ENCODE results near the gene METTL13.

Gene METTL13

DNA sequence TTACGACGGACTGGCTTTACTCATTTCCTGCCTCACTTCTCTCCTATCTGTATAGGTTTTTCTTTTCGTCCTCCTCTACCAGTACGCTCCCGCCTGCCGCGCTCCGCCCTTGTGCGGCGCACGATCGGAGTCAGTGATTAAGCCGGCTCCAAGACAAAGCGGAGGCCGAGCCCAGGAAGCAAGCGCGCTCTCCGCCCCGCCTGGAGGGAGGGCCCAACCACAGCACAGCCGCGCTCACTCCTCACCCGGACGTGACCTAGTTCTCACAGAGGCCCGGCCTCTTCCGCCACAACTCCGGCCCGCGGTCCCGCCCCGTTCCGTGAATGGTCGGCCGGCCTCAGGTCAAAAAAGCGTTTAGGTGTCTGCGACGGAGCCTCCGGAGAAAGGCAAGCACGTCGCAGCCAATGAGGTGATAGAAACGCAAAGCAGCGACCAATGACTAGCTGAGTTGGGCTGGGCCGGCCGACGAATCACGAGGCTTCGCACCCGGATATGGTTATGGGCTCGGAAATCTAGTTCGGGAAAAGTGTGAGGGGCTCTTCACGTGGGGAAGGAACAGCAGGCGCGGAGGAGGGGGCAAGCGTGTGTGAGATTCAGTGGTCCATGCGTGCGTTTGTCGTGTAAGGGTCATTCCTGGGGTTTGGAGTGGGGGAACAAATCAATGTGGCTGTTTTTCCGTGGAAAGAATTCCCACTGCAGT is at the start of gene METTL13:
Gene METTL13 (plus strand): TSS at position 485 of the 700 bp plus-strand sequence. CDS start 308 bp downstream, outside the sequence.
- DNase-seq = peak; percentile 98

DNA sequence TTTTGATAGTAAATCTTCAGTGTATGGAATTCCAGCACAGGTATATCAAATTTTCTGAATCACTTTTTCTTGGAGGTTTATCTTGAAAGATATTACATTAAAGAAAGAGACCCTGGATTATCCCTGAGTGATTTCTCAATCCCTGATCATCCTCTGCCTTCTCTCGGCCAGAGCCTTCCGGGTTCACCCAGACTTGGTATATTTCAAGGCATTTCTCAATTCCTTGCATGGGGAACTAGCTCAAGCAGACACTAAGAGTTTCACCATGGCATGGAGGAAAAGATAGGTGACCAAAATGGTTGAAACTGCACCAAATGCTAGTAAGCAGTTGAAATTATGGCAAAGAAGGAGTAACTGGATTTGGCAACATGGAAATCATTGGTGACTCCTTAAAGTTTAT is 45.3 kb upstream of the METTL13 start:
- no peak for DNase-seq

DNA sequence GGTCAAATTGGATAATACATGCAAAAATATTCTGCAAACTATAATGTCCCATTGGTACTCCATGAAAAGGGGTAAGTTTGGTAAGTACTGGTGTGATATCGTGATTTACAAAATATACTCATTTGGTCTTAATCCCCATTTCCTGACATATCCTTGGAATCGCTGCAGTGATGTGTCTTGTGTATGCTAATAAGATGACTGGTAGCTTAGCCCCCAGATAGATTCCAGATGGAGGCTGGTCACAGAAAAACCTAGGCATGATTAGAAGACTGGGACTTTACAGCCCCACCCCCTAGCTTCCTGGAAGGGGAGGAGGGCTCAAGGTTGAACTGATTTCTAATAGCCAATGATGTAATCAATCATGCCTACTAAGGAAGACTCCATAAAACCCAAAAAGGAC is 42.5 kb upstream of the METTL13 start:
- DNase-seq = no peak

DNA sequence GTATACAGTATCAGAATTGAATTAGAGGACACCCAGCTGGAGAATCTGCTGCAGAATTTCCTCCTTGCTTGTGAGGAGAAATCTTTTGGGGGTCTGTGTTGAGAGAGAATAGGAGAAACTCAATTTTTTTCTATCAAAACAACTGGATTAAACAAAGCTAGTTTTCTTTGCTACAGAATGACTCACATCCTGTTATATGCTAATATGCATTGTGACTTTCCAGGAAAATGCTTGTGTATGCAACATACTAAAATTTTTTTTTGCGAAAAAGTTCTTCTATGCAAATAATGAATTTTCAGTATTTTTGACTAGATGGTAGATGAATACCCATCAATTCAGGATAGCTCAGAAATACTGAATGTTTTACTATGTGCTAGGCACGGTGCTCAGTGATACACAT is 41.8 kb upstream of the METTL13 start:
- no peak for DNase-seq

GRCh38 chr1:171740356-171740863 is 41.0 kb upstream of the METTL13 start:
- no peak for DNase-seq

DNA sequence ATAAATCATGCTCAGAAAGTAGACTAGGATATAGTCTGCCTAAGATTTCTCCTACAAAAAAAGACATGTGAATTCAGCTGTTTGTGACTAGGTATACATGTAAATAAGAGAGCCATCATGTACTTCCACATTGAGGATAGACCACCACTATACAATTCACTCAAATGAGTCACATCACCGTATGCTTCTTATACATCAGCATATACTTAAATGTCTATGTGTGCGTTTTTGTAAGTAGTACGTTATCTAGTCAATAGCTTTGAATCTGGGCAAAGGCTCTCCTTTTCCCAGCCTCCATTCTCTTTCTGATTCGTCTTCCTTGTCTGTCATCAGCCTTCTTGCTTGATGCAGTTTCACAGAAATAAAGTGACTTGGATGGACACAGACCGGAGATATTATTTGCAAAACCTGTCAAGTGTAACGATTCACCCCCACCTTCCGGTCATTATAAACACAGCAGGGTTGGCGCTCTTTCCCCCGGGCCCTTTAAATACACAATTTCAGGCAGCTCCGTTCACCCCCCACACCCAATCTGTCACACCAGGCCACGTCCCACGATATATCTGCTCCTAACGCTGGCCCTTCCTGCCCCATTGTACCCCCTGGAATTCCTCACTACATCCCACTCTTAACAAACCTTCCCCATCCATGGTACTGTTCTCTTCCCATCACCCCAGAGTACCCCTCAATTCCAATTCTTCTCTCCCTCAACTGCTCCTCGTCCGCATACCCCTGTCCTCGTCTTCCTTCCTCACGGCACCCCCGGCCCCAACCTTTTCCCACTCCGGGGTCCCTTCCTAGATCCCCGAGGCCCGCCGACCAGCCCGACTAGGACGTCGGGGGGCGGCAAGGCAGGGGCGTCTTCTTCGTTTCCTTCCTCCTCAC is 40.2 kb upstream of the METTL13 start:
- DNase-seq = peak; percentile 25

DNA sequence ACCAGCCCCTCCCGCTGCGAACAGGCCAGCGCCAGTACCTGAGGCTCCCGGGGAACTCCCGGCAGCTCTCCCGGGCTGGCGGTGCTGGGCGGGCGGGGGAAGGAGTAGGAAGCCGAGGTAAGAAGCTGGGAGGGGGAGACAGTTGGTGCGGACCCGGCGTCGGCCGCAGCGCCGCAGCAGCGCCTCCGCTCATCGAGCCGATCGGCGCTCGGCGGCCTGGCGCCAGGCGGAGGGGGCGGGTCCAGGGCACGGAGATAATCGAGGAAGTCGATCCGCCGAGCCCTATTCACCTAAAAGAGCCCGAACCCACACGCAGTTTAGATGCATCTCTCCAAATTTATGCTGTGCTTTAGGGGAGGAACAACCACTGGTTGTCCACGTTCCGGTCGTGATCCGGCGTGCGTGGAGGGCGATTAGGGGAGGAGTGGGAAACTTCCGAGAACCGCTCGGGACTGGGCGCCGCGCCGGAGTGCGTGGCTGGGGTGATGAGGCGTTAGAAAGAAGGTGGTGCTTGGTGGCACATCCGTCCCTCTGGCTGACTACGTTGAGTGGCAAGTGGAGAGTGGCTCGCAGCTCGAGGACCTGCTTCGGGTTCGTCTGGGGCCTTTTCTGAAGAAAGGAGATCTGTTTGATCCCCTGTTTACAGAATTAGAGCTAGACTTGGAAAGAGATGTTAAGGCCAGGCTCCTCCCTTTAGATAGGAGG is 39.4 kb upstream of the METTL13 start, which contains the start of gene VAMP4:
Gene VAMP4 (minus strand): TSS at position 194 of the 705 bp plus-strand sequence. CDS start 3,651 bp downstream, outside the sequence.
- peak; percentile 77 for DNase-seq

DNA sequence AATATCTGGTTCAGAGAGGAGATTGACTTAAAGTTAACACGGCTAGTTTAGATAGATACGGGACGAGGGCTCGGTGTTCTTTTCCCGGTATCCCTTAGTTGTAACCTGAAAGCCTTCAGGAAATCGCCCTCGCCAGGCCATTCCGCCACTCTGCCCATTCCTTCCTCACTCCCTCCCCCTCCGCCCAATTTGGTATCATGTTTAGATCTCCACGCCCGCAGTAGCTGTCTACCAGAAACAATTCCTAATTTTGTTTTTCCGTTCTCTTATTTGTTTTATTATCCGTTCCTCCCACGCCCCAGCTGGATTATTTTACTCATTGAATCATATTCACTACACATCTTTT is 38.9 kb upstream of the METTL13 start:
- peak; percentile 20 for DNase-seq

DNA sequence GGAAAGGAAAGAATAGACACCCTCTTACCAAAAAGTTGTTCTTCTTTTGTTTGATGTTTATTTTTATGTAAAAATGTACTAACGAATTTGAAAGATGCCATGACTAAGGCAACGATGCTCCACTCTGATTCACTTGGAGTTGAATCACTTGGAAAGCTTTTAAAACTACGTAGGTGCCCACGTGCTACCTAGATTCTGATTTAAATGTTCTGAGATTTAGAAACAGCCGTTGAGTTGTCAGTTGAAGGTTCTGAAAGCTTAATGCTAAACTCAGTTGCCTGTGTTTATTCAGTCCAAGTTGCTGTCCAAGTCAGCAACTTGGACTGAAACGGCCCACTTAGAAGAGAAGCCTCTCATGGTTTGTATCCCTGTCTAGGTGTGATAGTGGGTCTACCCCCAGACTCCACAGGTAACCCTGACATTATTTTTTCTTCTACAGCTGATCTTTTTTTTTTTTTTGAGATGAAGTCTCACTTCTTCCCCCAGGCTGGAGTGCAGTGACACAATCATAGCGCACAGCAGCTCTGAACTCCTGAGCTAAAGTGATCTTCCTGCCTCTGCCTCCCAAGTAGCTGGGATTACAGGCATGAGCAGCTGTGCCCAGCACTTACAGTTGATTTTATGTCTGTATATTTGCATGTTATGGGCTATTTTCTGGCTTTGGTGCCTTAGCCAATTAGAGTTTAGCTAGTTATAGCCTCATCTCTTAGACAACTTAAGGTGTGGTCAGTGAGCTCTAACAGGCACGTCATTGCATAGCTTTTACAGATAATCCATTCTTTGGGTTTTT is 38.2 kb upstream of the METTL13 start:
- DNase-seq = no peak

DNA sequence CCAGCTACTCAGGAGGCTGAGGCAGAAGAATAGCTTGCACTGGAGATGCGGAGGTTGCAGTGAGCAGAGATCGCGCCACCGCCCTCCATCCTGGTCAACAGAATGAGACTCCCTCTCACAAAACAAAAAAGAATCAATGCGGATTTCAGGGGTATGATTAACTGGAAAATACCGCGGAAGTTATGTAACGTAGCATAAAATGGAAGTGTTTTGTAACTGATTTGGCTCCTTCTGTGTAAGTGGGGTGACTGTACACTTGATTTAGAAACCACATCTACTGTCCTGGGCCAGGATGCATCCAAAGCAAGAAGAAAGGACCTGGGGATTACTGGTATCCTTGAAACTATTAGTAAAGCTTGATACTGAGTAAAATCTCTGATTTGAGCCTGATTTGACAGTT is 36.5 kb upstream of the METTL13 start:
- no peak for DNase-seq

- no peak for DNase-seq
These were observed 32.8 kb upstream of the METTL13 start for GRCh38 chr1:171748651-171749050.

DNA sequence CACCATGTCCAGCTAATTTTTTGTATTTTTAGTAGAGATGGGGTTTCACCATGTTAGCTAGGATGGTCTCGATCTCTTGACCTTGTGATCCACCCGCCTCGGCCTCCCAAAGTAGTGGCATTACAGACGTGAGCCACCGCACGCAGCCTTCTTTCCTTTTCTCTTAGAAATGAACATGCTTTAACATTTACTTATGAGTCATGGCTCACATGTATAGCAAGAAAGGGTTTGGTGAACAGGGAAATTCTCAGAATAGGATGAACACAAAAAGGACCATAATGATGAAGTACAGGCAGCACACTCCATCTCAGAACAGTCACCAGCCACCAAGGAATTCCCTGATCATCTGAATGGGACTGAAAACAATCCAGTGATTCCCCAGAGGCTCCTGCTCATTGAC is 30.2 kb upstream of the METTL13 start:
- no peak for DNase-seq

GRCh38 chr1:171753182-171753581 is 28.3 kb upstream of the METTL13 start:
- DNase-seq = no peak

GRCh38 chr1:171753685-171754352 is 27.6 kb upstream of the METTL13 start:
- DNase-seq = no peak

DNA sequence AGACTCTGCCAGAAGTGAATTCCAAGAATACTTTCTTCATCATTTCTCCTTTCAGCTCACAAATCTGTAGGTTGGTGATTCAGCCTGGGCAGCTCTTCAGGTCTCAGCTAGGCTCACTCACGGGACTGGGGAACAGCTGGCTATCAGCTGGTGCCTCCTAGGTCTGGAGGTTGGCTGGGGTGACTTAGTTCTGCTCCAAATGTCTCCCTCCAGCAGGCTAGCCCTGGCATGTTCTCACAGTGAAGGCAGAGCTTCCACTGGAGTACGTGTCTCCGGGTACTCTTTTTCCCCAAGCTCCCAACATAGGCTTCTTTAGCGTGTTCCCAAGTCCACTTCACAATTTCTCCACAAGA is 27.1 kb upstream of the METTL13 start:
- no peak for DNase-seq

GRCh38 chr1:171754971-171755370 is 26.5 kb upstream of the METTL13 start:
- no peak for DNase-seq

- DNase-seq = no peak
These were observed 24.6 kb upstream of the METTL13 start for GRCh38 chr1:171756856-171757255.

GRCh38 chr1:171758011-171758410 is 23.4 kb upstream of the METTL13 start:
- no peak for DNase-seq

GRCh38 chr1:171762143-171762563 is 19.3 kb upstream of the METTL13 start:
- no peak for DNase-seq

DNA sequence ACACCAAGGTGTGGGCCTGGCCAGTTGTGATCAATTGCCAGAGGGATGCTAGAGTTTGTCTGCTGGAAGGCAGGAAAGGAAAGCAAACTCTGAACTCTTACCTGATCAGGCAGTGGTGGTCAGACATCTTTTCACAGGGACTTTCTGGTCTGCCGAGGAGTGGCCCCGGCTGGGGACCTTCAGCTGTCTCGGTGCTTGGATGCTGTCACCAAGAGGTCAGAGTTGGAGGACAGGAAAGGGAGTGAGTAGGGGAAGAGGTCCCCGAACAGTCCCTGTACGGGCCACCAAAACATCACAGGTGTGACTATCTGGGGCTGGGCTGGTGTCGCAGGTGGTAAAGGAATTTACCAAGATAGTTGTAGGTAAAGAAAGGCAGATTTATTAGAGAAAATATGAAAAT is 17.7 kb upstream of the METTL13 start:
- DNase-seq = no peak

DNA sequence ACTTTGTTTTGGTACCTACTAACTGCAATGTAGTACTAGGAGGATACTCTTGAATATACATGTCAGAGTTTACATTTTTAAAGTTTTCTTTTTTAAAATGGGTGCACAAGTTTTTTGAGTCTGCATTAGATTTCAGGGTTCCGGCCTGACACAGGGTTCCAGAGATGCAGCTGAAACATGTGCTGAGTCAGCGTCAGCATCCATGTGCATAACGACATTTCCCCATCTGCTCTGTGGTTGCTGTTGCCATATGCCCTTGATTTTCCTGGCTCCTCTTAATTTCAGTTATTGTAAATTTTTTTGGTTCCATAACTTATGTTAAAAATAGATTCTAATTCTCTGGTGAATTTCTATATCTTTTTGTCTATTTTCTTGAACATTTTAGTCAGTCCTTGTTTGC is 12.3 kb upstream of the METTL13 start:
- no peak for DNase-seq

DNA sequence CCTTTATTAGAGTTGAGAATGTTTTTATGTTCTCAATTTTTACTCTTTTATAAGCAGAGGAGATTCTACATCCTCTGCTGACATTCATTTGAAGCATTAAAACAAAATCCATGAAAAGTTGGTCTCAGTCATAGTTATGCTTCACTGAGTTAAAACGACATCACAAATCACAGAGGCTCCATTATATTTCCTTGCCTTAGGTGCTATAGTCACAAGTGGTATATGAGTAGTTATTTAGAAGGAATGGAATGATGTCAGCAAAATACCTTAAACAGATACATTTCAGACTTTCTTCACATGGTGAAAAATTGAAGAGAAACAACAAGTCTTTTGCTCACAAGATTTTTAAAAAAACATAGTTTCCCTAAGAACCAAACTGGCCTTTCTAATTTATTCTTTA is 11.7 kb upstream of the METTL13 start:
- DNase-seq = no peak
